ENCODE results near the gene DUS2.
A peak's percentile ranks its signal among the peaks of the same experiment; 100 is the strongest.

- TF ChIP-seq CEBPB (IDR thresholded peaks at IDR 0.05; ENCODE audit: low read depth) (no peak), POLR2A (IDR thresholded peaks at IDR 0.05; ENCODE audit: borderline replicate concordance, extremely low read depth, insufficient read depth, insufficient read length) (no peak), JUND (IDR thresholded peaks at IDR 0.05) (no peak), CTCF (IDR thresholded peaks at IDR 0.05 in 2 of 3, conservative IDR thresholded peaks at IDR 0.05 in 1 of 3; ENCODE audit: borderline replicate concordance in 1 of 3, insufficient read depth in 1 of 3, low read depth in 2 of 3, low read length in 2 of 3) (peak; percentile 46 to 61 (median 48); a peak in 5 of 6 replicates), EZH2phosphoT487 (IDR thresholded peaks at IDR 0.05; ENCODE audit: borderline replicate concordance) (no peak), POLR2AphosphoS5 (IDR thresholded peaks at IDR 0.05; ENCODE audit: low read depth, low read length) (no peak), RAD21 (IDR thresholded peaks at IDR 0.05; ENCODE audit: low read depth) (peak; percentile 72), ATF3 (IDR thresholded peaks at IDR 0.05) (no peak), EZH2 (IDR thresholded peaks at IDR 0.05) (no peak), ZNF274 (IDR thresholded peaks at IDR 0.05; ENCODE audit: low read depth, low read length) (no peak), CBX3 (IDR thresholded peaks at IDR 0.05; ENCODE audit: low read depth) (no peak), EGR1 (IDR thresholded peaks at IDR 0.05; ENCODE audit: low read depth) (no peak)
Observed at GRCh38 chr16:68093816-68094613, 70.9 kb downstream of the DUS2 start.

Measured in HCT116 (cell line).